ENCODE data around the gene RAP1A.

DNA sequence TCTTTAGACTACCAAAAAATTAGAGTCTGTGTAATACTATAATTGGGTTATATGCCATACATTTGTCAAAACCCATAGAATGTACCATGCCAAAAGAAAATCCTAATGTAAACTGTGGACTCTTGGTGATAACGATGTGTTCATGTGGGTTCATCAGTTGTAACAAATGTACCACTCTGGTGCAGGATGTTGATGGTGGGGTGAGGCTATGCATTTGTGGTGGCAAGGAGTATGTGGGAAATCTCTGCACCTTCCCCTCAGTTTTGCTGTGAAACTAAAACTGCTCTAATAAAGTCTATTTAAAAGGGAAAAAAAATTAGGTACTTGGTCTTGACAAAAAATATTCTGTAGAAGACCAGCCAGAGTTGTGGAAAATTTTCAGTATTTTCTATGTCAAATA lies 76.2 kb downstream of the RAP1A start:
- no peak for TF ChIP-seq CTBP1 (IDR thresholded peaks at IDR 0.05; ENCODE audit: borderline replicate concordance)
- no peak for TF ChIP-seq BHLHE40 (IDR thresholded peaks at IDR 0.05; ENCODE audit: borderline replicate concordance)
- no peak for TF ChIP-seq SP1 (IDR thresholded peaks at IDR 0.05)
- TF ChIP-seq NFRKB (IDR thresholded peaks at IDR 0.05), result no peak
- no peak for TF ChIP-seq FOXK2 (IDR thresholded peaks at IDR 0.05)
- TF ChIP-seq TARDBP (IDR thresholded peaks at IDR 0.05), result no peak
- TF ChIP-seq FOXM1 (IDR thresholded peaks at IDR 0.05; ENCODE audit: borderline replicate concordance), result no peak
- TF ChIP-seq ARNT (IDR thresholded peaks at IDR 0.05), result no peak
- TF ChIP-seq LEF1 (IDR thresholded peaks at IDR 0.05; ENCODE audit: borderline replicate concordance), result no peak
- no peak for TF ChIP-seq SUZ12 (IDR thresholded peaks at IDR 0.05)
- no peak for TF ChIP-seq FOXA1 (IDR thresholded peaks at IDR 0.05)
- no peak for TF ChIP-seq L3MBTL2 (conservative IDR thresholded peaks at IDR 0.05)
- TF ChIP-seq ZNF384 (IDR thresholded peaks at IDR 0.05), result no peak

All from HEK293T (cell line).